Stimulated activated CD8-positive, alpha-beta memory T cell treated with anti-CD3 and anti-CD28 coated beads, Interleukin-15, amount 100 ng/mL, for 1 hour (primary cell): ENCODE results near the gene WNT6.
"Not testable (repeated sequence)": the region's sequence is repeated elsewhere in the genome, so short reads cannot be mapped to it uniquely, and the experiment has no call there.

Experiments used
- DNase-seq: peaks from one replicate; pipeline ENCODE4 v3.0.0-alpha.2; 2020; ENCODE audit warnings: low read depth

The WNT6 gene

DNA sequence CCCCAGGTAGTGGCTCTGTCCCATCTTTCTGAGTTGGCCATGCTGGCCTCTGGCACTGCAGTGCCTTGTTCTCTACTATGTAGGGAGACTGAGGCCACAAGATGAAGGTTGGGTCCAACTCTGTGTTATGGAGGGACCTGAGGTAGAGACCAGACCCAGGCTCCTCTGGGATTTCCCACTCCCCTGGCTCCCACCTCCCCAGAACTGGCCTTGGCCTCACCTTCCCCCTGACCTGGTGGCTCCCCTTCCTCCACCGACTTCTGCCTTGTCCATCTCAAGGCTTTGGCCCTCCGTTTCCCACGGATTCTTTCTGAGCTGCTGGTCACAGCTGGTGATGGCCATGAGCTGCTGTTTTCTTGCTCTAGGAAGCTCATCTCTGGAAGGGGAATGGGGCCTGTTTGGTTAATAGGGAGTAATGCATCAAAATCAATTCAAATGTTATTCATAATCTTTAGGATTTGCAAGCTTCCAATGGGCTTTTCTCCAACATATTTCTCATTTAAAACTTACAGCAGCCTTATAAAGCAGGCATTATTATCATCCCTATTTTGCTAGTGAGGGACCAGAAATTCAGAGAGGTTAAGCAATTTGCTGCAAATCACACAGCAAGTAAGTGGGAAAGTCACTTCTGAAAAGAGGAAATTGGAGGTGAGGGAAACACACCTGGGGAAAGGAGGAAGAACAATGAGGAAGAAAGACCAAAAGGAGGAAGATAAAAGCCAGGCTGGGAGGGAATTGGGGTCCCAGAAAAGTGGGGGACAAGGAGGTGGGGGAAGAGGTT lies 28.9 kb upstream of the WNT6 start:
- no peak for DNase-seq

DNA sequence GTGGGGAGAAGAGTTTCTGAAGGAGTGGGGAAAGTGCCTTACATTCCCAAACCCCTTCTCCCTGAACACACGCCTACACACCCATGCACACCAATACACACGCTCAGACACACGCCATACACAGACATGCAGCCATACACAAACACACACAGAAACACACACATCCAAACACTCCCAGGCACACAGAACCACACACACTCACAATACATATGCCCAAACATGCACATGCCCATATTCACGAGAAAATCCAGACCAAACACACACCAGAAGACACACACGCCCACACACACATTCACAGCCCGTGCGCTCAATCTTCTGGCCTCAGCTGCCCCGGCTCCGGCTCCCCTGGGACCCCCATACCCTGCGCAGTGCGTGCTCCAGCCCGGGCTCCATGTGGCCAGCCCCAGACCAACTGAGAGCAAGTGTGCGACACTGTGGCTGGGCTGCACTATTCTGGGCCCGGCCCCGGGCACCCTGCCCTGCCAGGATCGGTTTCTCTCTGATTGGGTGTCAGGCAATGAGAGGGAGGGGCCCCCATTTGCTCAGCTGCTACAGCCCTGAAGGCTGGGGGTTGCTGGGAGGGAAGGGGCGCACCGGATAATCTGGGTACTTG lies 28.1 kb upstream of the WNT6 start, which contains the start of gene PRKAG3:
Gene PRKAG3, minus strand, starts transcription at position 426 of the 613 bp plus-strand sequence.
- DNase-seq = no peak

DNA sequence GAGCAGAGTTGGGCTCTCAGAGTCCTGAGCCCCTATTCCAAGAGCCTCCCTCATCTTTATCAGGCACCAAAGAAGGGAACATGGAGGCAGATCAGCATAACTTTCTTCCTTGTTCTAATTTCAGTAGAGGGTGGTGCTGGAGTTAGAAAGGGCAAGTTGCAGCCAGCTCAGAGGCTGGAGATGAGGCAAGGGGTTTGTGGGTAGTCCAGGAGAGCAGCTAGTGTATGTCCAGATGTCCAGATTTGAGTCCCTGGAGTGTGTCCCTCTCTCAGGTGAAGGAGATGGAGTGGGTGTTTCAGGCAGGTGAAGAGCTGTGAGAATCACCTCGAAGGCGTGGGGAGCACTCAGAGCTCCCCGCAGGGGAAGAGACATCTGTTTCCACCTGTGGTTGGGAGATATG lies 27.5 kb upstream of the WNT6 start:
- DNase-seq = no peak

DNA sequence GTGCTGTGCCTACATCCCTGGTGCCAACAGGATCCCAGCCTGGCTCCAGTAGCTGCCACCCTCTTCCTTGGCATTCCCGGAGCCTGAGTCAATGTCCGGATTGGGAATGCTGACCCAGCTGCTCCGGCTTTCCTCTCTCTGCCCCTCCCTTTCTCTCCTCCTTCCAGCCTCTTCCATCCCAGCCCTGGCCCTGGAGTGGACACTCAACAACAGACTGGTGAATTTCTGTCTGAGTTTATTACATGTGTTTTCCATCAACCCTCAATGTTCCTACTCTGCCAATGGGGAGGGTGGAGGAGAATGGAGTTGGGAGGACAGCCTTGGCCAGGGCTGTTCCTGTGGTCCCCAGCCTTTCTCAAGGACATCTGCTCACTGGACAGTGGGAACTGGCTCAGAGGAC lies 27.1 kb upstream of the WNT6 start:
- DNase-seq = no peak

DNA sequence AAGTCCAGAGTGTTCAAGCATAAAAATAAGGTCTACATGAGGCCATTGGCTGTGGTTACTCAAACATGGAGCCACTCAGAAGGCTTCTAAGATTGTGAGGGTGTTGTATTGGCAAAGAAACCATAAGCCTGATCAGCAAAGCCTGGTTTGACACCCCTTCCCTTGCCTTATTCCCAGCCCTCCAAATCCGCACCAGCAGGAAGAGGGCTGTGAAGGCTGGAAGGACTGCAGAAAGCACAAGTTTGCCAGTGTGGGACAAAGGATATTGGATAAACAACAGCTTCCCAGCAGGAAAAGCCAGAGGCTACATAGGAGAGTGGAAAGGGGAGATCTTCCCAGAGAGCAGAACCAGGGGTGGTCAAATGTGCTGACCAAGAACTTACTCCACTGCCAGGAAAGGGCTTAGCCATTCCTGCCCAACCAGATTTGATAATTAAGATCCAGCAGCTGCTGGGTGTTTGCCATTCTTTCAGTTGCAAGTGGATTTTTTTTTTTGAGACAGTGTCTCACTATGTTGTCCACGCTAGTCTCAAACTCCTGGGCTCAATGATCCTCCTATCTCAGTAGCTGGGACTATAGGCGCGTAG lies 26.5 kb upstream of the WNT6 start:
- no peak for DNase-seq

DNA sequence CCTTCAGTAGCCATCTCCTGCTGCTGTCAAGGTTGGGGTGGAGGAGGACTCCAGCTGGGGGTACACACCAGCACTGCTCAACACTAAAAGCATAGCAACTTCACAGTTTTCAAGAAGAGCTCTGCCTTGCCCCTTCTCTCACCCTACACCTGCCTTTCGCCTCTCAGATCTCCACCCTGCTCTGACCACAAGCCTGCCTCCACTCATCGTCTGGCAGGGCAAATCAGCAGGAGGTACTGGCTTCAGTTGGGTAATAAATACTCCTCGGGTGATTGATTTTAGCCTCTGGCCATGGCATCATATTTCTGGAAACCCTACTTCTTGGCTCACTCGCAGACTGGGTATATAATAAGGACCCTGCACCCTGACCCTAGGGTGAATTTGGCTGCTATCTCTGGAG lies 24.9 kb upstream of the WNT6 start:
- no peak for DNase-seq

DNA sequence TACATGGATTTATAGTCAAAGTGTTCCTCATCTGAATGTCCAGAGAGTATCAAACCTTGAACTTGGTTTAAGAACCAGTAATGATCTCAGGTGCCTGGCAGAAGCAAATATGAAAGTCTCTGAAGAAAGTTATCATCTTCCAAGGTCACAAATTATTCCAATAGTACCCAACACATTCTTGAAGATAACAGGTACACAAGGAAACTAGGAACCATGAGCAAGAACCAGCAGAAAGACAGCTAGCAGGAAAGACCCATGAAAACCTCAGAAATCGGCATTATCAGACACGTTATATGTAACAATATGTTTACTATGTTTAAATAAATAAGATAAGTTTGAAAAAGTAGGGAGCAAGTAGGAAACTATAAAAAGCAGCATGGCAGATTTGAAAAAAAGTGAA lies 22.1 kb upstream of the WNT6 start:
- DNase-seq = no peak

DNA sequence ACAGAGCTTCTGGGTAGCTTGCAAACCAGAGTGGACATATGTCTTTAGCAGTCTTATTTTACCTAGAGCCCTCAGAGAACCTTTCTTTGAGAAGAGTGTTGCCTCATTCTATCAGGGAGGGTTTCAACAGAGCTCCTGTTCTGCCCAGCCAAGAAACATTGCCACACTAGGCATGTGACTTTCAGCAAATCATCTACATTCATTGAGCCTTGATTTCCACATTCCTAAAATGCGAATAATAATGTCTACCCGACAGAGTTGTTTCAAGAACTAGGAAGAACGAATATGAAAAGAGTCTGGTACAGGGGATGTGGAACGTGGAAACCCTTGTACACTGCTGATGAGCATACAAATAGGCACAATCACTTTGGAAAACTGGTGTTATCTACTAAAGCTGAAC lies 20.2 kb upstream of the WNT6 start:
- no peak for DNase-seq

DNA sequence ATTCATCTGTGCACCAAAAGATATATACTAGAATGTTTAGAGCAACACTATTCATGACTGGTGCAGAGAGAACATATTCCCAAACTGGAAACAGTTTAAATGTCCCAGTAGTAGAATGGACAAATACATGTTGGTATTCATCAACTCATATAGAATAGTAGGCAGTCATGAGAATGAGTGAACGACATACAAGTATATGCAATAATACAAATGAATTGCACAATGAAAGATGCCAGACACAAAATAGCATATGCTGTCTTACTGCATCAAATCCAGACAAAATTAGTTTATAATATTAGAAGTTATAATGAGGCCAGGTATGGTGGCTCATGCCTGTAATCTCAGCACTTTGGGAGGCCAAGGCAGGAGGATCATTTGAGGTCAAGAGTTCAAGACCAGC lies 19.7 kb upstream of the WNT6 start:
- DNase-seq = no peak

DNA sequence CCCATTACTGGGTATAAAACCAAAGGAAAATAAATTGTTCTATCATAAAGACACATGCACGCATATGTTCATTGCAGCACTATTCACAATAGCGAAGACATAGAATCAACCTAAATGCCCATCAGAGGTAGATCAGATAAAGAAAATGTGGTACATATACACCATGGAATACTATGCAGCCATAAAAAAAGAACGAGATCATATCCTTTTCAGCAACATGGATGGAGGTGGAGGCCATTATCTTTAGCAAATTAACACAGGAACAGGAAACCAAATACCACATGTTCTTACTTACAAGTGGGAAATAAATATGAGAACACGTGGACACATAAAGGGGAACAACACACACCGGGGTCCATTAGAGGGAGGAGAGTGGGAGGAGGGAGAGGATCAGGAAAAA lies 15.3 kb upstream of the WNT6 start:
- DNase-seq = not testable (repeated sequence)

DNA sequence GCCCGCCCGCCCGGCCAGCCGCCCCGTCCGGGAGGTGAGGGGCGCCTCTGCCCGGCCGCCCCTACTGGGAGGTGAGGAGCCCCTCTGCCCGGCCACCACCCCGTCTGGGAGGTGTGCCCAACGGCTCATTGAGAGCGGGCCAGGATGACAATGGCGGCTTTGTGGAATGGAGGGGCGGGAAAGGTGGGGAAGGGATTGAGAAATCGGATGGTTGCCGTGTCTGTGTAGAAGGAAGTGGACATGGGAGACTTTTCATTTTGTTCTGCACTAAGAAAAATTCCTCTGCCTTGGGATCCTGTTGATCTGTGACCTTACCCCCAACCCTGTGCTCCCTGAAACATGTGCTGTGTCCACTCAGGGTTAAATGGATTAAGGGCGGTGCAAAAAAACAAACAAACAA lies 12.6 kb upstream of the WNT6 start:
- DNase-seq = not testable (repeated sequence)

DNA sequence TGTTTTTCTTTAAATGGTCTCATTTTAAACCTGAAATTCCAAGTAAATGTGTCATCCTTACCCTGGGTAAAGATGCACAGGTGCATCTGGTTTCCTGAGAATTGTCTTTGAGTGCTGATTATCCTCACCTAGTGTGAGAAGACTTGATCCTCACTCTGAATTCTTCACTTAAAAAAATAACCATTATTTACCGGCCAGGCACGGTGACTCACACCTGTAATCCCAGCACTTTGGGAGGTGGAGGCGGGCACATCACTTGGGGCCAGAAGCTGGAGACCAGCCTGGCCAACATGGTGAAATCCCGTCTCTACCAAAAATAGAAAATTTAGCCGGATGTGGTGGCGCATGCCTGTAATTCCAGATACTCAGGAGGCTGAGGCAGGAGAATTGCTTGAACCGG lies 9.9 kb upstream of the WNT6 start:
- no peak for DNase-seq

DNA sequence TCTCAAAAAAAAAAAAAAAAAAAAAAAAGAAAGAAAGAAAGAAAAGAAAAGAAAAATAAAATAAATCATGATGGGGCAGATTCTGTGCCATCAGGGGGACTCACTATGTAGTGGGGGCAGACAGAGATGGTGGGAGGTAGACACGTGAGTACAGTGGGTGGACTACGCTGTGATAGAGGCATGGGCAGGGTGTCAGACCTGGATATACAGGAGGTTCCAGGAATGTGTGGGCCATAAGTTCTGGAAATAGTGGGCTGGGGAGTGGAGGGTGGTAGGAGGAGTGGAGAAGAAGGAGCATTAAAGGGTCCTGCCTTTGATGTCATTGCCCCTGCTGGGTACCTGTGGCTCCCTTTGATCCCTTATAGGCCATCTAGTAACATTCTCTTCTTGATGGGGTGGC lies 8.8 kb upstream of the WNT6 start:
- DNase-seq = no peak

DNA sequence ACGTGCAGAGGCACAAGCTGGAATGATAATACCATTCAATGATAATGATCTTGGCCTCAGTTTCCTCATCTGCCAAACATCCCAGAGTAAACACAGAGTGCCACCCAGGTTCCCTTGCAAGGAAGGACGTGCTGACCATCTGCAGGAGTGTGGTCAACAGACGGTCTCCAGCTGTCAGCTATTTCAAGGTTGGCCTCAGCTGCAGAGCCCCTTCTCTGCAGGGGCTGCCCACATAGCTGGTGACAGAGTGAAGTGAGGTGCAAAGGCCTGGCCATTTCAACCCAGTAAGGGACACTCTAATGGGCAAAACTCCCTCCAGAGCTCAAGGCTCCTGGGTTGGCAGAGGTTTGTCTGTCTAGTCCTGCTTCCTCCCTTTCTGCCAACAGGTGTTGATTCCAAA lies 8.3 kb upstream of the WNT6 start:
- no peak for DNase-seq

DNA sequence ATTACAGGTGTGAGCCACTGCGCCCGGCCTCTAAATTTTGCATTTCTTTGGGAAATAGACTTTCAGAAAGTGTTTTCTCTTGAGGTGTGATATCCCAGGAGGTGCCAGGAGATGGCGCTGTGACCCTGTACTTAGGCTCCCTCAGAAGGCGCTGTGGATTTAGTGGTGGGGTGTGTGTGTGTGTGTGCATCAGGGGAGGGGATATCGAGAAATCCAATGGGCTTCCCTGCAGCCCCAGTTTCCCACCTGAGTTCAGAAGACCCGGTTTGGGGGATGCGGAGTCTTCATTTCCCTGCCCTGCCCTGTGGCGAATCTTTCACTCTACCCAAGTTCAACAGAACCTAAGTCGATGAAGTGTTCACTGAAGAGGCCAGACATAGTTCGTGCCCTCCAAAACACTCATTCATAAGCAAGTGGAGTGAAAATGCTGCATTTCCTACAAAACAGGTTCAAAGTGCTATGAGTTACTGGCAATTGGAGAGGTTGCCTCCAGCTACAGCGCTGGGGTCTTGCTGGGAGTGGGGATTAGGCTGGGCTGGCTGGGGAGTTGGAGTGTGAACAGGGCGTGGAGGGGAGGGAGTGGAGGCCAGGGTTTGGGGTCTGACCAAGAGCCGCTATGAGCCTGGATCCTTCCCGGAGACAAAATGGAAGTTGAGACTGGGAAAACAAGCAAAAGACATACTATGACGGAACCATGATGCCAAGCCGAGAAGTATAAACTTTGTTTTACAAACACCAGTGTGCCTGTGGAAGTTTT lies 6.5 kb upstream of the WNT6 start:
- DNase-seq = peak; percentile 63

DNA sequence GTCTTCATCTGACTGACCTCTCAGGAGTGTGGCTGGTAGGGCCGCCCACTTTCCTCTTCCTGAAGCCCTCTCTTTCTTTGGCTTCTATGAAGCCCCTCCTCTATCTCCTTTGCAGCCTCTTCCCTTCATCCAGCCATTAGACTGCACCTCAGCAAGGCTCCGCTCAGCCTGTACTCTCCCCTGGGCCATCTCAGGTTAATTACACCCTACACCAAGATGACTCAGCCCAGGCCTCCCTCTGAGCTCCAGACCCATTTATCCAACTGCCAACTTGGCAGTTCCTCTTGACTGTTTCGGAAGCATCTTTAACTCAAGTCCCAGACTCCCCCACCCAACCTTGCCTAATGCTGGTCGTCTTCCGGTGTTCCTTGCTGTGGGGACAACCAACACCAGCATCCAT lies 5.8 kb upstream of the WNT6 start:
- no peak for DNase-seq

DNA sequence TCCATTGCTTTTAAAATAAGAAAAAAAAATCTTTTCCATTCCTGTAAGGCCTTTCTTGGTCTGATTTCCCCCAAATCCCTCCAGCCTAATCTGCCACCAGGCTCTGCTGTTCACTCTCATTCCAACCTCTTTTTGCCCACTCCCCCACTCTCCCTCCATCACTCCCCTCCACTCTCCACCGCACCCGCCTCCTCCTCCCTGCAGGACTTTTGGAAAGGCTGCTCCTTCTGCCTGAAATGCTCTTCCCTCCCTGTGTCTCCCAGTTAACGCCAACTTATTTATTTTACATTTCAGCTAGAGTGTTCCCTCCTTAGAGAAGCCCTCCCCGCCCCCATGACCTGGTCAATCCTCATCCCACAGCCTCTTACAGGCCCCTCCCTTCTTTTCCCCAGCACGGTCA lies 4.7 kb upstream of the WNT6 start:
- DNase-seq = no peak

DNA sequence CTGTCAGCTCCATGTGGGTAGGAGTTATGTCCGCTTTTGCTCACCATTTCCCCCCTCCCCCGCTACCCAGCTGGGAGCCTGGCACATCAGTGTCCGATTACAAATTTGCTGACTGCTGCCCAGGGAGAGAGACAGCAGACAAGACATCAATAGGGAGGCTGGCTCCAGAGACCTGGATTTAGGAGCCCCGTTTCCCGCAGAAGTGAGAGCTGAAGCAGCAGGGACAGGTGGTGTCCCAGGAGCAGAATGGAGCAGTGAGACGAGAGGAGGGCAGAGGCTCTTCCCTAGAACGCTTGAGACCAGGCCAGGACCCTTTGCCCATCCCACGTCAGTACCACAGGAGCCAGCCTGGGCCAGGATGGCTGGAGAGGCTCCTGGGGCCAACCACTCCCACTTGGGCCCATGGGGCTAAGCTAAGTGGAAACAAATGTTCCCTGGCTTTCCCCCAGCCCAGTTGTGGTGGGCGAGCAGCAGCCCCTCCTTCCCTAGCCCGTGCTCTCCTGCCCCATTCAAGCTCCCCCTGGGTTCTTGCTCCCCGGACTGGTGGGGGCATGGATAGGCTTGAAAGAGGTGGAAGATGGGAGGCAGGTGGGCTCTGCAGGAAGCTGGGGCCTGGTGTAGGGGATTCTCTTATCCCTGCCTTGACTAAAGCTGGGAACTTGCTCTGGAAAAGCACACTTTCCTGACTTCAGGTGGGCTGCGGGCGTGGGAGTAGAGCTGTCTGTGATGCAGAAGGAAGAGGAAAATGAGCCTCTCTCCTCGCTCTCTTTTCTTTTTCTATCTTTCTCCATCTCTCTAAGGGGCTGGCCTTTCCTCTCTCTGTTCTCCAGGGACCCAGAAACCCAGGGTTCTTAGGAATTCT lies 4.1 kb upstream of the WNT6 start:
- DNase-seq = no peak

DNA sequence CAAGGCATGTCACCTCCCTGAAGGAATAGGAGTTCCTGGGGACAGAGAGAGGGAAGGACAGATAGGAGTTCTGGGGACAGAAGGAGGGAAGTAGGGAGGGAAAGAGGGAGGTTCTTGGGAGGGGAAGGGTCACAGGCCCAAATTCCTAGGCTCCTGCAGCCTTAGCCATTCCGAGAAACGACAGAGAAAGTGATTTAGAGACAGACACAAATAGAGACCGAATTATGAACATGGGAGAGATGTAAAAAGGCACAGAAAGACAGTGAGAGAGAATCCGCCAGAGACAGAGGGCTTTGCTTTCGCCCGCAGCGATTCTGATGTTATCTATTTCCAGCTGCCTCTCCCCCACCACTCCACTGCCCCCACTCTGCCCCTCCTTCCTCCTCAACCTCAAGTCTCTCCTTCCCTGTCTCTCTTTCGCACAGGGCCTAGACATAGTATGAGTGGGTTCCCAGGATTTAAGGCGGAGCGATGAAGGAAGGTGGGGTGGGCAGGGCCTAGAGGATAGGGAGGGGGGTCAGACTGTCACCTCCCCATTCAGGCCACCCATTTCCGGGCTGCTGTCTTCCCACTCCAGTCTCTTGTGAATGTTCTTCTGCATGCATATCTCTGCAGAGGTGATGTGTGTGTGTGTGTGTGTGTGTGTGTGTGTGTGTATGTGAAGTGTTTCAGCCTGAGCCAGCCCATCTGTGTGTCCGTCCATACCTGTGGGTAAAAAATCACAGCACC lies 3.3 kb upstream of the WNT6 start:
- DNase-seq = no peak

DNA sequence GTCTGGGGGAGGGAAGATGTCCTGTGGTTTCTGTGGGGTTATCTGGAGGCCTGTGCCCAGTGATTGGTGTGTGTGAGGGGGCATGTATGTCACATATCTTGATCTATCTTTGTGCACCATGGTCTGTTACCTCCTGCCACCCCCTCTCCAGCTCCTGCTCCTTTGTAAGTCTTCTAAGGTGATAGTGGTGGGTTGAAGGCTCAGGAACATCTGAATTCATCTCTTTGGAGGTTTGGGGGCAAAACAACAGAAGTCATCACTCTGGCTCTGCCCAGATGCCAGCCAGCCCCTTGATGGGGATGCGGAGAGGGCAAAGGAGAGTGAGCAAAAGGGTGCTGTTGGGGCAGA lies 2.7 kb upstream of the WNT6 start:
- DNase-seq = no peak

DNA sequence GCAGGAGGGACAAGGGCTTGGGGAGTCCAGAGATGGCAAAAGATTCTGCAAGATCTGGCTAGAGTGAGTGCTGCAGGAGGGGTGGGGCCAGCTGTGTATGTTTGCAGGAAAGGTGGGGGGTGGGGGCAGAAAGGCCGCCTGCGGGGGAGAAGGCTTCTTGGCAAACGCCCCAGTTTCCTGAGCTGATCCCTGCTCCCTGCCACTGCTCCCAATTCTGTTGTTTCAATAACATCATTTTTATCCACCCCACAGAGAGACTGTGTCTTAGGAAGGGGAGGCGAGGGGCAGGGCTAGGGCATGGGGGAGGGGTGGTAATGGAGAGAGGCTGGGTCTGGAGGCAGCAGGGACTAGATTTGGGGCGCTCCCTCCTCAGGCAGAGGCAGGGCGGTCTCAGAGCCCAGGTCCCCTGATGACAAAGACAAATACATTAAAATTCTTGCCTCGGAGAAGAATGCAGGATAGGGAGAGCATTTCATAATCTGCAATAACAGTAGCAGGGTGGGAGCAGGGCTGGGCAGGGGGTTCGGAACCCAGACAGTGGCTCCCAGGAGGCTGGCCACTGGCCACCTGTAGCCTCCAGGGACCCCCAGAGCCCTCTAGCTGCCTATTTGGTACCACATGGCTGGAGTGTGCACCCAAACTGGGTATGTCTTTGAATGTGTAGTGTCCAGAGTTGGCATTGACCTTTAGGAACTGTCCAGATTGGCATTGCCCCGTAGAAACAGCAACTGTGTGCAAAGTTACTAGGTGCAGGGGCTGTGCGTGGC lies 2.1 kb upstream of the WNT6 start:
- no peak for DNase-seq
